Inflammatory macrophage treated with lipopolysaccharide for 4 hours (primary cell): Measurements from ENCODE around the gene PDIA5.

ENCODE experiments used
- DNase-seq: peaks from one replicate; pipeline ENCODE4 v3.0.0-alpha.2; 2020

Gene PDIA5

GRCh38 chr3:123066896-123067688 is at the start of gene PDIA5:
Gene PDIA5 (plus strand): TSS chr3:123067025. CDS start chr3:123067165, 140 bp downstream.
- peak; percentile 87 for DNase-seq

DNA sequence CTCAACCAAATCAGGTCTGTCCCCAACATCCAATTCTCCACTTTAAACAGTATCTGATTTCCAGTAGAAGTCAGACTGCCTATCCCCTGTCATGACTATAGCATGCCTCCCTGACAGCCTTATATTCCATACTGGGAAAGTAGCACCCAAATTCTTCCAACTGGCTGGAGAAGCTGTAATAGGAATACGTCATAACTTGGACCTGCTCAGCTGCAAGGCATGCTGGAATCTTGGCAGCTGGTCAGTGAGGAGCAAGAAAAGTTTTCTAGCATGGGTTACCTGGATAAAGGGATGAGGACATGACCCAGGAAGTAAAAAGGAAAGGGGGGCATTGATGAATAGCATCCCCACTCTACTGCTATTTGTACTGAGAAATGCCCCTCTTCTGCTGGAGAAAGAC is 48.1 kb upstream of the PDIA5 start:
- no peak for DNase-seq

GRCh38 chr3:123019161-123019560 is 47.7 kb upstream of the PDIA5 start:
- DNase-seq = no peak

- DNase-seq = no peak
Measured at GRCh38 chr3:123019591-123019990, 47.2 kb upstream of the PDIA5 start.

DNA sequence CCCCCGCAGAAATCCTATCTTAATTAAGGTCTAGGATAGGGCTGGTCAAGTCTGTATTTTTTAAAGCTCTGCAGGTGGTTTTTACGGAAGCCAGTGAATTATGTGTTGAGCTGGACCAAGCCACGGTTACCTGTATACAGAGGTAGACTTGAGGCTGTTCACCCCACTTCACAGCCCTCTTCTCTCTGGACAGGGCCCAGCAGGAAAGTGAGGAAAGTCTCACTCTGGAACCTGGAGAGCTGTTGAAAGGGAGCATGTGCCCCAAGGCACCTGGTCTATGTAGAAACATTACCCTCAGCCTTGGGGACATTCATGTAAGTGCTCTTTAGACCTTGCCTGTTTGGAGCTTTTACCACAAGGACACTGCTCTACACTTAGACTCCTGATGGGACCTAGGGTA is 46.1 kb upstream of the PDIA5 start:
- DNase-seq = no peak

- no peak for DNase-seq
Measured at GRCh38 chr3:123021388-123021787, 45.4 kb upstream of the PDIA5 start.

DNA sequence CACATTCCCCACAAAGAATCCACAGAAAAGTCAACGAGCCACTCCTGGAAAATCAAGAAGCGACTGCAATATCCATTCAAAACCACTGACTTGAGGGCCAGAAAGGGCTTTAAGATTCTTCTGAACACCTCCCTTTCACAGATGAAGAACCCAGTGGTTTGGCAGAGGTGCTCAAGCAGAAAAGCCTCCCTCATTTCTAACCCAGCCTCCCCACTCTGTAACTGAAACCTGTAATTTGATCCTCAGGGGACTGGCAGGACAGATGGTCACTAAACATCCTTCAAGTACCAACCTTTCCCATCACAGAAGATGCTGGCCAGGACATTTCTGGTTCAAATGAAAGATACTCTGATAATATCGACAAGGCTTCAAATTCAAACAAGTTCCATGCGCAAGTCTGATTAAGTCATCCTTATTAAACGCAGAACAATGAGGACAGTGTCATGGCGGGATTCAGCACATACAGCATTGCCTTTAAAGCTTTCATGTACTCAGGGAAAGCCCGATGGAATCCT is 44.8 kb upstream of the PDIA5 start:
- no peak for DNase-seq

DNA sequence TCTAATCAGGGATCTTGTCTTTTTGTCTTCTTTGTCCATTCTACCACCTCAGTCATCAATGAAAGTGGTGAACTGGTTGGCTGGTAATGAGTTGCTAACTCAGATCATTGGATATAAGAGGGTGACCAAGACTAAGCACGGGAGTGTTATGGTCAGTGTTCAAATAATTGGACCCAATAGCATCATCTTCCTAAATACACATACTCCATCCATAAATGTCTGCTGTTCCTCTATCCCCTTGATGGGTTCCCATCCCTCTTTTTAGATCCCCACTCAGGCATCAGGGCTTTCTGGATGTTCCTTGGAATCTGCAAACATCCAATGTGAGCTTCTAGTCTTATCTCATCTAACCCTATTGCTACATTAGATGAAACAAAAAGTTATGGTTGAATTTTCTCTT is 42.8 kb upstream of the PDIA5 start:
- no peak for DNase-seq

- no peak for DNase-seq
Measured at GRCh38 chr3:123025642-123026521, 40.9 kb upstream of the PDIA5 start.

- peak; percentile 22 for DNase-seq
Measured at GRCh38 chr3:123026565-123027291, 40.1 kb upstream of the PDIA5 start.

DNA sequence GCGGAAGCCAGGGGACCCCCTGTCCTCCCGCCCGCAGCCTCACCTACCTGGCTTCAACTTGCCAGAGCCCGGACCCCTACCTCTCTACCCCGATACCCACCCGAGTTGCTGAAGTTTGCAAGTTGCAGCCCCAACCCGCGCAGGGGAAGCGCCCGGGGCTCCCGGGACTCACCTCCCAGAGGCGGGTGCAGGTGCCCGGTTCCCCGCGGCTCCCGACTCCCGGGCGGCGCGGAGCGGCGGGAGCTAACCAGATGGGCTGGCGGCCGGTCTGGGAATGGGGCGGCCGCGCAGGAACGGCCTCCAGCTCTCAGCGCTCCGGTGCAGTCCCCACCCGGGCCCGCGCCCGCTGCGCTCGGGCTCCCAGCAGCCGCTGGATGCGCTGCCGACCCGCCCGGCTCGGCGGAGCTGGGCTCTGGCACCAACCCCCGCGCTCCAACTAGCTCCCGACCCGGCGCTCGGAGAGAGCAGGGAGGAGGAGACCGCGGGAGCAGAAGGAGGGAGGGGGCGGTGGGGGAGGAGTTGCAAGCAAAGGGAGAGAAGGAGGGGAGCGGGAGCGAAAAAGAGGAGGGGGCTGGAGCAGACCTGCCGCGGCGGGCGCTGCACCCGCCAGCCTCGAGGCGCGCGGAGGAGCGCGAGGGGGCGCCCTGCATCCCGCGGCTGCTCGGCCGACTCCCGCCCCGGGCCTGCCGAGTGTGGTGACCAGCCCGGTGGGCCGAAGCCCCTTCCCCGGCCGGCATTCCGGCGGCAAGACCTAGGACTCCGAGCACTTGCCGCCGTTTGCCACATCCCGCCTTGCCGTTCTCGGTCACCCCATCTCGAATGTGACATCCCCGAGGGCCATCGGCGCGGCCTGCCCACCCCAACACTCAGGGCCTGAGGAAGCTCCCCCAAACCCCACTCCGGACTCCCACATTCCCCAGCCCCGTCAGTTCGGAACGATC is 39.3 kb upstream of the PDIA5 start, which contains the start of gene SEMA5B:
SEMA5B (minus strand) TSS at position 472 of the 941 bp plus-strand sequence. CDS start 66,500 bp downstream, outside the sequence.
- peak; percentile 8 for DNase-seq

DNA sequence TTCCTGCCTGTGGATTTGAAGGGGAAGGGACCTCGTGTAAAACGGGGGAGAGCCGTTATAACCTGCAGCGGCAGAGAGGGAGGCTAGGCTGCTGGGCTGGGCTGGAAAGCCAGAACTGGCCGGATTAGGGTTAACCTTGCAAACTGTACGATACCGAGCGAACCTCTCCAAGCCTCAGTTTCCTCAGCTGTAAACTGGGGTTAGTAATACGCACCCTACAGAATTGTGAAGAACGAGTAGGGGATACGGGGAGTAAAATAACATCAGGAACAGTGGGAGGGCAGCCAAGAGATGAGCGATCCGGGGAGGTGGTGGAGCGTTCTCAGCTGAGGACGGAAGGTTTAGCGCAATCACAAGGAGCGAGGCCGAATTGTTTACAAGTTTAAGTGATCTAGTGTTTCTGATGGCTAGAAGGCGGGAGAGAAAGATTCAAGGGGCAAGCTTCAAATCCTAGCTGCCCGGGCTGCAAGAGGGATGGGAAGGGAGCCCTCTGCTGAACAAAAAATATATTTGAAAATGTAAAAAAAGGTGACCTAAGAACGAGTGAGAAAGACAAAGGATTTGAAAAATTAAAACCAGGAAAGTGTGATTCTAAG is 38.5 kb upstream of the PDIA5 start:
- peak; percentile 56 for DNase-seq

DNA sequence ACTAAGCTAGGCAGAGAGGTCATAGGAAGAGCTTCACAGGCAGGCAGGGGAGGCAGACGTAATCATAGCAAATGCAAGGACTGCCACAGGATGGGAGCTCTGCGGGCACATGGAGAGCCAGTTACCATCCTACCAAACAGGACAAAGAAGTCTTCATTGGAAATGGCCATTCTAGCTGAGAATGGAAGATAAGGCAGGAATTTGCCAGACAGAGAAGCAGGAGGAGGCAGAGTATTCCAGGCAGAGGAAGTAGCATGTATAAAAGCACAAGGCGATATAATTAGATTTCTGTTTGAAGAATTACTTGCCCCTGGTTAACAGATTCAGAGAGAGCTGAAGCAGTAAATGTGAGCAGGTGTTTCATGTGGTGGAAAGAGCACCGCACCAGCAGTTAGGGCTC is 35.8 kb upstream of the PDIA5 start:
- no peak for DNase-seq

DNA sequence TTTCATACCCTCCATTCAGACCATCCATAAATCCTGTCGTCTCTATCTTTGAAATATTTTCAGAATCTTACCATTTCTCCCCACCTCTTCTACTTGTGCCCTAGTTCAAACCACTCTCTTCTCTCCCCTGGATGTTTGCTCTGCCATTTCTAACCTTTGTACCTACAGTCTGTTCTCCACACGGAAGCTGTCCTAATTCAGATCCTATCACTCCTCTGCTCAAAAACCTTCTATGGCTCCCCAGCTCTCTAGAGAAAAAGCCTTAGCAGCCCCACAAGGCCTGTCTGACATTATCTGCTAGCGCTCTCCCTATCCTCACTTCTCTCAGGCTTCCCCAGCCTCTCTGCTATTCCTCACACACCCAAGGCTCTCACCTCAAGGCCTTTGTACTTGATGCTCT is 34.8 kb upstream of the PDIA5 start:
- DNase-seq = no peak

DNA sequence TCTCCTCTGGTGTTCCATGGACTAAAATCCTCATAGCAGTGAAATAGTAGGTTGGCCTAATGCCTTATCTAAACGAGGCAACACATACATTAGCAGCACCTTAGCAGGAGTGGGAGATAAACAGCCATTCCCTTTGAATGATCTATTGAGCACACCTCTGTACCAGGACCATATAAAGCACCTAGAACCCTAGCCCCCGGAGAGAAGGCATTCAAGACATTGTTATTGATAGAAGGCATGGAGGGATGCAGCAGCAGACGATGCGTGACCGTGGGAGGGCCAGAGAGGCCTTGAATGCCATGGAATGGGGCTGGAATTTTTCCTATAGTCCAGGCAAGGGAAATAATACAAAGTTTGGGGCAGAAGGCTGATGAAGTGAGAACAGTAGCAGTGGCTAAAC is 32.7 kb upstream of the PDIA5 start:
- no peak for DNase-seq

DNA sequence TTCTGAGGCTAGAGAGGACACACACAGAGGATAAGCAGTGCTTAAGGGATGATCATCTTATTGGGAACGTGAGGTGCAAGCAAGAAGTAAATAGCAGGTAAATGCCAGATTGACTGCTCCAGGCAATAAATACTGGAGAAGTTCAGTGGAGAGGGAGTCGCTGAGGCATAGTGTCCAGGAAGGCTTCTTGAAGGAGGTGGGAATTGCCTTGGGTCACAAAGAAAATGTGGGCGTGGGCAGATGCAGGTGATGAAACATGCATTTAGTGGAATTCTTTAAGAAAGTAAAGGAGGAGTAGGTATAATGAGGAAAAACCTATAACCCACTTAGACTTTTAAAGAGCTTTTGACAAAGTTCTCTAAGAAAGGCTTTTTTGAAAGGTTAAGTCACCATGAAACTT is 31.8 kb upstream of the PDIA5 start:
- no peak for DNase-seq

DNA sequence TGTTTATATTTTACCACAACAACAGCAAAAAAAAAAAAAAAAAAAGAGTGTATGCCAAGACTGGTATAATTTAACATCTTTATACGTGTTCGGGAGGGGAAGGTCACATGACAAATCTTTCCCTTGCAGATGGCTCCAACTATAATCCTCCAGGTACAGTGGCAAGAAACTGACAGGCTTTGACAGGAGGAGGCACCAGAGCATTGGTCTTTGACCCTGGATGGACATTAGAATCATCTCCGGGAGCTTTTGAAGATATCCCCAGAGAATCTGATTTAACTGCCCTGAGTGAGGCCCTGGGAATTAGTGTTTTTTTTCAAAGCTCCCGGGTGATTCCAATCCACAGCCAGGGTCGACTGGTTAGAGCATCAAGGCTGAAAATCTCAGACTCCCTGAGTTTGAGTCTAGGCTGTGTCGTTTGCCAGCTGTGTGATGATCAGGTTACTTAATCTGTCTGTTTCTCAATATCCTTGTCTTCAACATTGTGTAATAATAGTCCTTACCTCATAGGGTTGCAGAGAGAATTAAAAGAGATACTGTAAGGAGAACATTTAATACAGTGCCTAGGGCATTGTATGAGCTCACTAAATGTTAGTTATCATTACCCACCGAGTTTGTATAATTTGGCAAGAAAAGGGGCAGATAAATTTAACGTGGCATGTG is 30.3 kb upstream of the PDIA5 start:
- DNase-seq = peak; percentile 87

DNA sequence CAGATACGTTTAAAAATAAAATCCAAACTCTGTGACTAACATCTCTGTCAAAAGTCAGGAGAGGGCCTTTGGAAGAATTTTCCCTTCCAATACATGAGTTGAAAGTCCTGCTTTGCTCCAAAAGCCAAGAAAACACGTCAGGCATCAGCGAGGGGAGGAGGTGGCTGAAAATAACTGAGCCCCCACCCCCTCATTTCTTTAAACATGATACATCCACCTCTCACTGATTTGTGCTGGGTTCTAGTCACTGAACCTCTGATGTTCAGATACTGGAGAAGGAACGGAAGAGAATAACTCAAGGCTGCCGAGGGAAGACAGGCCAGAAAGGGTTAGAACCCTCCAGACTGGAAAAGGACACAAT is 29.8 kb upstream of the PDIA5 start:
- no peak for DNase-seq

DNA sequence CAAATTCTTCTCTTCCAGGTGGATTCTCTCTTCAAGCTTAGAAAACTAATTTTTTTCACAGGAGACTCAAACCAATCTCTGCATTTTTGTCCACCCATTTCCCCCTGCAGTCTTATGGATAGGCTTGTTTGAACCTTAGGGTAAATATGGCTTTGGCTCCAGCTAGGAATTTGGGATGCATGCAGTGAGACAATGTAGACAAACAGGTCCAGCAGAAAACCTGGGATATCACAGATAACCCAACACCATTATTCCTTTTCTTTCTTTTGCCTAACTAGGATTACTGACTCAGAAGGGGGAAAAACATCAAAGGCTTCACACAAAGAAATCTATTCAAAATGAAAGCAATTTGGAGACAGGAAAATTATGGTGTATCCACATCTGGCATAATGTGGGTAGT is 28.1 kb upstream of the PDIA5 start:
- DNase-seq = no peak

GRCh38 chr3:123039178-123039577 is 27.6 kb upstream of the PDIA5 start:
- no peak for DNase-seq

DNA sequence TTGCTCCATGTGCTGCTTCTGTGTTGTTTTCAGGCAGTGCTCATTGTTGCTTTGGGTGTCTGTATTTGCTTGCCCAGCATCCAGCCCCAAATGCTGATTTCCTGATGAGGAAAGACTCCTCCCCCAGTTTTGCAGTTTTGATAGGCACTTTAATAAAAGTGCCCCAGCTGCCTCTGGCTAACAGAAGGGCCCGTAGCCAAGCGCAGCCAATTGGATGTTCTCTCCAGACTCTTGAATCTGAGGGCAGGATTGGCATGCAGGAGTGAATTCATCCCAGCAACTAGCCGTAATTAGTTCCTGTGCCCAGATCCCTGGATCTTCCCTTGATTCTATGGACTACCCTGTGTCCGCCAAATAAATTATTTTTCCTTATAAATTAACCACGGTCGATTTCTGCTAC is 24.4 kb upstream of the PDIA5 start:
- DNase-seq = no peak
